T-cell (primary cell): Measurements from ENCODE around the gene GALNT14. TPM values are rescaled to one million over a fixed set of nuclear protein-coding genes. Genes with fewer than 3 reads are reported as not detected.
"Not testable (repeated sequence)": the region's sequence is repeated elsewhere in the genome, so short reads cannot be mapped to it uniquely, and the experiment has no call there.

Experiments used
- ATAC-seq, 4 experiments: fragments of 200-7000 bp in 3 of 4; fragments of 150-1000 bp in 1 of 4; cut with Tn5 transposase; replicated peaks in 1 of 4; 1 replicate in 3 of 4; 2 replicates in 1 of 4; pipeline ENCODE4 v1.10.0; 2021; ENCODE audit warnings: moderate library complexity in 3 of 4, mild to moderate bottlenecking in 2 of 4, moderate number of reproducible peaks in 1 of 4
- CTCF ChIA-PET, 2 donors: fragments of 300-600 bp; sonication (Branson Sonifier 250); formaldehyde crosslinking; loops; one replicate each; lab custom pipeline; 2022; ENCODE audit warnings: antibody characterized with exemption in 2 of 2; lab: Charles Lee
- POLR2A ChIA-PET, 2 donors: fragments of 300-600 bp; sonication (Branson Sonifier 250); formaldehyde crosslinking; loops; one replicate each; lab custom pipeline; 2022; ENCODE audit warnings: antibody characterized with exemption in 2 of 2; lab: Charles Lee
- DNase-seq, 35 experiments: peaks; one replicate each; pipeline versions ENCODE4 v3.0.0 to v3.0.0-alpha.2; 2013 to 2023
- H3K27ac ChIP-seq: one replicate; pipeline ENCODE4 v1.5.1; 2013; ENCODE audit warnings: low read length
- H3K27me3 ChIP-seq, 2 experiments: replicated peaks in 1 of 2; 1 replicate in 1 of 2; 2 replicates in 1 of 2; pipeline versions ENCODE4 v1.6.1 to v1.7.0; 2013; ENCODE audit warnings: low read length in 1 of 2, mixed read lengths in 1 of 2; ENCODE audit not compliant: control insufficient read depth in 2 of 2, insufficient read depth in 2 of 2; ENCODE audit errors: extremely low read depth in 1 of 2
- H3K36me3 ChIP-seq, 2 donors: 1 replicate in 1 of 2; 2 replicates in 1 of 2; pipeline versions ENCODE4 v1.6.1 to v1.7.0; 2013; ENCODE audit warnings: low read length in 1 of 2; ENCODE audit not compliant: control insufficient read depth in 2 of 2, insufficient read depth in 1 of 2; ENCODE audit errors: extremely low read depth in 1 of 2
- H3K4me1 ChIP-seq, 2 experiments: 1 replicate in 1 of 2; 2 replicates in 1 of 2; pipeline versions ENCODE4 v1.6.1 to v1.7.0; 2013; ENCODE audit warnings: low read length in 2 of 2, mixed read lengths in 1 of 2; ENCODE audit not compliant: insufficient read depth in 2 of 2, control insufficient read depth in 1 of 2; ENCODE audit errors: extremely low read depth in 1 of 2
- H3K4me3 ChIP-seq, 2 donors: 1 replicate in 1 of 2; 2 replicates in 1 of 2; pipeline versions ENCODE4 v1.5.1 to v1.7.0; 2013; ENCODE audit warnings: mild to moderate bottlenecking in 2 of 2, low read length in 1 of 2, moderate library complexity in 1 of 2; ENCODE audit not compliant: control insufficient read depth in 1 of 2; ENCODE audit errors: extremely low read depth in 1 of 2
- H3K9me3 ChIP-seq: 2 replicates; pipeline ENCODE4 v1.7.0; 2013
- H3K27ac Mint-ChIP-seq, 2 donors: one replicate each; pipeline ENCODE4 v1.8.0; 2020 to 2021; ENCODE audit warnings: mild to moderate bottlenecking in 2 of 2, mixed read lengths in 2 of 2
- H3K27me3 Mint-ChIP-seq, 2 donors: one replicate each; pipeline ENCODE4 v1.8.0; 2021 to 2022; ENCODE audit warnings: mixed read lengths in 2 of 2
- H3K36me3 Mint-ChIP-seq: one replicate; pipeline ENCODE4 v1.8.0; 2021; ENCODE audit warnings: mixed read lengths
- H3K4me1 Mint-ChIP-seq, 3 donors: one replicate each; pipeline ENCODE4 v1.8.0; 2020 to 2022; ENCODE audit warnings: mixed read lengths in 3 of 3, mild to moderate bottlenecking in 1 of 3
- H3K4me3 Mint-ChIP-seq, 3 donors: one replicate each; pipeline ENCODE4 v1.8.0; 2020 to 2022; ENCODE audit warnings: mild to moderate bottlenecking in 3 of 3, mixed read lengths in 3 of 3, moderate library complexity in 3 of 3
- H3K9me3 Mint-ChIP-seq, 3 donors: one replicate each; pipeline ENCODE4 v1.8.0; 2020 to 2022; ENCODE audit warnings: mixed read lengths in 3 of 3
- WGBS: methylation state at CpG from one replicate; pipeline ENCODE4 v1.1.5; 2013; ENCODE audit warnings: missing lambda C conversion rate; ENCODE audit not compliant: insufficient coverage; 5-methylcytosine and 5-hydroxymethylcytosine counted together
- total RNA-seq, 35 experiments: library from RNA in 6 of 35; stranded (reverse) in 6 of 35; fragments of 120-200 nt in 1 of 35; gene quantifications; one replicate each; pipeline versions ENCODE4 v1.2.1 to v1.2.4 and lab custom pipeline; 2013 to 2026

The GALNT14 gene
- under 1 TPM in 2 of 5 donors, not detected in 3; 0.29 to 0.38 TPM for total RNA-seq
- 0.20 TPM for total RNA-seq (2013)
- 0 to 0.69 (median 0.17) reads per million in 29 experiments for total RNA-seq (lab: John Stamatoyannopoulos, UW)

DNA sequence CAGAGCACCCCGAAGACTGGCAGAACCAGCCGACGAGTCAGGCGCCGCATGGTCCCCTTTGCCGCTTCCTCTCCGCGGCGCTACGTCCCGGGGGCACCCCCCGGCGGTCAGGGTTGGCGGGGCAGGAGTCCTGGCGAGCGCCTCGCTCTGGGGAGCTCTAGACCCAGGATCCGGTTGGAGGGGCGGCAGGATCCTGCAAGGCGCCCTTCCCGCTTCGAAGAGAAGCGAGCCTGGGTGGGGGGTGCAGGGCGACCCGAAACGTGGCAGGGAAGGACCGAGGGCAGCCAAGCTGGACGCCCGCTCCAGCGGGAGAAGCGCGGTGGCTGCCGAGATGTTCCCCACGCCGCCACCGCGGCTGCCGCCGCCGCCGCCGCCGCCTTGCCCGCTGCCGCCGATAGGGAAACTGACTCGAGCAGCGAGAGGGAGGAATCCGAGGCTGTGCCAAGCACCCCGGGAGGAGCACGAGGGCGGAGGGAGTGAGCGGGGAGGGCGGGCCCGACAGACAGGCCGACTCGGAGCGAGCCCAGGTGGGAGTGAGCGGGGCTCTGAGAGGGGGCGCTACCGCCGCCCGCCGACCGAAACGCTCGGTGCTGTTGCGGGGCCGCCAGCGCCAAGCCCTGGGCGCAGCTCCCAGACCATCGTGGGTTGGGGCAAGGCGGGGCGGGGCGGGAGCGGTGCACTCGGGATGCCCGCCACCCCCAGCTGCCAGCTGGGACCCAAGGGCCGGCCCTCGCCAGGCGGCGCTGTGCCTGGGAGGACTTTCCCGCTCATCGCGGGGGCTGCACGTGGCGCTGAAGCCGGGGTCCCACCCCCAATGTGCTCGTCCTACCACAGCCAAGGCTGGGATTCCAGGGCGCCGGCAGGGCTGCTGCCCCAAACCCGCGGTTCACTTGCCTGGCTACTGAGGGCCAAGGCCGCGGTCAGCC is at the start of gene GALNT14:
TSS of gene GALNT14 (minus strand) at position 404 of the 926 bp plus-strand sequence. CDS start at position 50, 354 bp downstream.
- ATAC-seq (peak; percentile 20 to 59 (median 58)), DNase-seq (peak in 12 of 35 experiments; percentile 4 to 36 (median 10))
- no peak within 1 kb of the TSS for H3K27ac ChIP-seq
- H3K36me3 ChIP-seq = no peaks in the 10 kb centered on the region
- Mint-ChIP-seq H3K9me3 (no peaks in the 10 kb centered on the region), H3K27ac (no peak within 1 kb of the TSS), H3K4me3 (peak within 1 kb of the TSS; percentile 53 to 65 (median 62)), H3K36me3 (no peaks in the 10 kb centered on the region), H3K27me3 (peaks cover 37 to 59% of the 10 kb centered on the region in 2 donors), H3K4me1 (peaks cover 10 to 11% (median 10%) of the 10 kb centered on the region in 3 donors)
- CTCF ChIA-PET = no interaction called here
- POLR2A ChIA-PET = no interaction called here
- H3K4me3 ChIP-seq = peak within 1 kb of the TSS; percentile 34 to 78
- no peaks in the 10 kb centered on the region for H3K9me3 ChIP-seq
- 2% methylated on average over 94 of the region's 95 CpGs for WGBS
- peaks cover 2 to 14% of the 10 kb centered on the region in 2 experiments for H3K4me1 ChIP-seq
- H3K27me3 ChIP-seq = peaks cover 0 to 37% of the 10 kb centered on the region in 2 experiments

GRCh38 chr2:31187166-31187565 is 48.9 kb upstream of the GALNT14 start:
- WGBS = 95% methylated on average over 3 of the region's 4 CpGs

DNA sequence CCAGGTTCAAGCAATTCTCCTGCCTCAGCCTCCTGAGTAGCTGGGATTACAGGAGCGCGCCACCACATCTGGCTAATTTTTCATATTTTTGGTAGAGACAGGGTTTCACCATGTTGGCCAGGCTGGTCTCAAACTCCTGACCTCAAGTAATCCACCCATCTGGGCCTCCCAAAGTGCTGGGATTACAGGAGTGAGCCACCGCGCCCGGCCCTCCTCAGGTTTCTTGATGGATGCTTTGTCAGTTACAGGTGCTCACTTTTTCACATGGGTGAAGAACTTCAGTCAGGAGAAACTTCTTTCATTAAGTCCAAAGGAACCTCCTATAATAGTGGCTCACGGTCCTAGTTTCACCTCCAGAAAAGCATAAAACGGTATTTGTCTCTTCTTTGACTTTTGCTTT is 45.7 kb upstream of the GALNT14 start:
- H3K27ac ChIP-seq, H3K36me3 ChIP-seq, H3K9me3 ChIP-seq, H3K4me3 Mint-ChIP-seq, H3K9me3 Mint-ChIP-seq, H3K27me3 ChIP-seq, DNase-seq, H3K4me1 Mint-ChIP-seq, H3K4me1 ChIP-seq, POLR2A ChIA-PET, H3K27me3 Mint-ChIP-seq, ATAC-seq, H3K36me3 Mint-ChIP-seq, H3K4me3 ChIP-seq, H3K27ac Mint-ChIP-seq, CTCF ChIA-PET: not testable (repeated sequence)
- WGBS = no CpG with 5 or more reads among the region's 7 CpGs

More at GRCh38 chr2:31187166-31187565, 48.9 kb upstream of the GALNT14 start:
- Mint-ChIP-seq H3K27me3 (no peaks in the 10 kb centered on the region), H3K27ac (no peak overlapping the region), H3K4me3 (no peak overlapping the region), H3K9me3 (no peaks in the 10 kb centered on the region), H3K4me1 (no peaks in the 10 kb centered on the region), H3K36me3 (peaks cover 6% of the 10 kb centered on the region)
- Histone ChIP-seq H3K27ac (no peak overlapping the region), H3K4me3 (no peak overlapping the region), H3K36me3 (no peaks in the 10 kb centered on the region), H3K27me3 (peaks cover 0 to 2% of the 10 kb centered on the region in 2 experiments), H3K9me3 (no peaks in the 10 kb centered on the region), H3K4me1 (no peaks in the 10 kb centered on the region)
- DNase-seq (no peak), ATAC-seq (no peak)
- ChIA-PET POLR2A (no interaction called here), CTCF (no interaction called here)

DNA sequence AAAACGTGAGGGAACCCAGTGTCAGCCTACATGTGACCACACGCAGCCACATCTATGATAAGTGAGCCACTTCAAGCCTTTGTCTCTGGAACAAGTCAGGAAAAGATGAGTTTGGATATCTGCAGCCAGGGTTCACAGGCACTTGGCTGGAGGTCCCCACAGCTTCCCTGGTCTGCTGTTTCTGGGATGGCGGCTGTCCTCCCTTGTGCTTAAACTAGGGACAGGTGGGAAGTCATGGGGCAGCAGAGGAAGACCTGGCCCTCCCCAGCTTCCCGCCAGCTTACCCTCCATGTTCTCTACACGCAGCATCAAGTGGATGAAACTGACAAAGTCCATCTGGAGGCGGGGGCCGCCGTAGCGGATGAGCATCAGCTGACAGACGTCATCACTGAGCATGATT is 38.5 kb upstream of the GALNT14 start:
- WGBS = 30% methylated on average over 3 of the region's 10 CpGs
- H3K4me1 Mint-ChIP-seq = no peaks in the 10 kb centered on the region
- Histone ChIP-seq H3K36me3 (no peaks in the 10 kb centered on the region), H3K4me3 (no peak overlapping the region), H3K27me3 (peaks cover 0 to 3% of the 10 kb centered on the region in 2 experiments), H3K27ac (no peak overlapping the region), H3K4me1 (no peaks in the 10 kb centered on the region), H3K9me3 (no peaks in the 10 kb centered on the region)
- ChIA-PET CTCF (no interaction called here), POLR2A (no interaction called here)
- no peak overlapping the region for H3K27ac Mint-ChIP-seq
- ATAC-seq = no peak
- H3K27me3 Mint-ChIP-seq = no peaks in the 10 kb centered on the region
- DNase-seq = no peak
- H3K36me3 Mint-ChIP-seq = no peaks in the 10 kb centered on the region
- no peak overlapping the region for H3K4me3 Mint-ChIP-seq
- no peaks in the 10 kb centered on the region for H3K9me3 Mint-ChIP-seq

- H3K27me3 Mint-ChIP-seq = peaks cover 0 to 3% of the 10 kb centered on the region in 2 donors
- no peaks in the 10 kb centered on the region for H3K4me1 Mint-ChIP-seq
- CTCF ChIA-PET = interaction anchor here (0.7 to 0.8 kb wide), 2 partner anchors 17 to 458 kb away, joined by 3 to 4 read pairs; no protein-coding TSS in a partner anchor
- H3K27ac ChIP-seq = no peak overlapping the region
- 91% methylated on average over 4 of the region's 4 CpGs for WGBS
- no peaks in the 10 kb centered on the region for H3K9me3 Mint-ChIP-seq
- ATAC-seq (no peak), DNase-seq (no peak)
- H3K27ac Mint-ChIP-seq = no peak overlapping the region
- POLR2A ChIA-PET = no interaction called here
- H3K27me3 ChIP-seq = peaks cover 0 to 4% of the 10 kb centered on the region in 2 experiments
- H3K36me3 ChIP-seq = no peaks in the 10 kb centered on the region
- no peaks in the 10 kb centered on the region for H3K4me1 ChIP-seq
- H3K9me3 ChIP-seq = no peaks in the 10 kb centered on the region
- H3K4me3 ChIP-seq = no peak overlapping the region
- H3K4me3 Mint-ChIP-seq = no peak overlapping the region
- no peaks in the 10 kb centered on the region for H3K36me3 Mint-ChIP-seq
Observed at GRCh38 chr2:31171142-31171541, 32.9 kb upstream of the GALNT14 start.

DNA sequence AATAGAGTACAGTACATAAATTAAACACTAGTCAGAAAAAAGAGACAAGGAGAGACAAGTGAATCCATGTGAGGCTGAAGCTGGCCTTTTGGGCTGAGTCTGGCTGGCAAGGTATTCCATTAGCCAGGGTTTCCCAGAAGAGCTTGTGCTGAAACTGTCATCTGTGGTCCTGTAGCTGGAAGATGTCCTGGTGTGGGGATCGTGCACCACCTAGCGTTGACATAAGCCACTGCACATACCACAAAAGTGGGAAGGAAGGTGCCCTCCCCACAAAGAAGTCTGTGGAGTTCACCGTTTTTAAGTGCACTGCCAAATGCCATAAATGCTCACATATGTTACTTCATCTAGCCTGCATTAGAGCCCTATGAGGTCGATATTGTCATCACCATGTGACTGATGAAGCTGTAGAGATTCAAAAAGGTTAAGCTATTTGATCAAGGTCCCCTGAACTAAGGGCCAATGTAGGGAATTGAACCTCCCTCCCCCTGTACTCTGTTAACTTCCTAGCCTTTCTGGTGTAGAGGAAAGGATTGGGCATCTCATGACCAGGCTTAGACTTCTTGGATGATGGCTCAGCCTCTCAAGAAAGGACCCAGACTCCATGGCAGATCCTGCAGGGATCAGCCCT is 31.9 kb upstream of the GALNT14 start:
- Histone ChIP-seq H3K27me3 (peaks cover 0 to 4% of the 10 kb centered on the region in 2 experiments), H3K9me3 (no peaks in the 10 kb centered on the region), H3K36me3 (no peaks in the 10 kb centered on the region), H3K27ac (no peak overlapping the region), H3K4me1 (no peaks in the 10 kb centered on the region), H3K4me3 (no peak overlapping the region)
- DNase-seq (peak in 30 of 35 experiments; percentile 3 to 68 (median 22)), ATAC-seq (peak; percentile 46 to 65 (median 54))
- H3K27me3 Mint-ChIP-seq = peaks cover 0 to 3% of the 10 kb centered on the region in 2 donors
- ChIA-PET CTCF (interaction anchor here (0.6 to 1.8 kb wide), 10 partner anchors 94 to 1005 kb away, joined by 3 to 24 read pairs (median 4); no protein-coding TSS in a partner anchor), POLR2A (no interaction called here)
- H3K9me3 Mint-ChIP-seq = no peaks in the 10 kb centered on the region
- peaks cover 0 to 2% (median 2%) of the 10 kb centered on the region in 3 donors for H3K4me1 Mint-ChIP-seq
- H3K27ac Mint-ChIP-seq = no peak overlapping the region
- H3K36me3 Mint-ChIP-seq = no peaks in the 10 kb centered on the region
- 0% methylated on average over 2 of the region's 4 CpGs for WGBS
- H3K4me3 Mint-ChIP-seq = no peak overlapping the region
